HL-60/S4 treated with retinoic acid at 250 ng/mL for 4 days and 3 days (cell line): Measurements from ENCODE around the gene COL5A2.

Experiments
- in situ Hi-C: fragments of 300-500 bp; cut with MboI; formaldehyde crosslinking; loops from 2 replicates; pipeline ENCODE4 v1.7.0; 2022; ENCODE audit warnings: low sequenced_read_pairs

COL5A2 gene

DNA sequence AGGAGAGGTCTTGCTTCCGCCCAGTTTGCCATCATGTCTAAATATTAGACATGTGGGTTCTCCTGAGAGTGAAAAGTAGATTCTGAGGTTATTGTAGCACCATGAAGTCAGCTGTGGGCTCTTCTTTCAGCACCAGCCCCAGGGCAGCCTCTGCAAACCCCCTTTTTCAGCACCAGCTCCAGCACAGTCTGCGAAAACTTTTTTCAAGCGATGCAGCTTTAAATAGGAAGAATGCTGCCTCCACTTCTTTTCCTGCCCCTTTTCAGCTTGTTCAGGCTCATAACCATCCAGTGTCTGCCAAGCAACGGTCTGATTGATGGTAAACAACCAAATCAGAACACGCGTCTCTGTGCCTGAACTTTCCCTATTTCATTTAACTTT lies at the start of gene COL5A2:
COL5A2 (minus strand) TSS at position 192 of the 381 bp plus-strand sequence; CDS start at position 35, 157 bp downstream.
- in situ Hi-C loops, result no loop called here

DNA sequence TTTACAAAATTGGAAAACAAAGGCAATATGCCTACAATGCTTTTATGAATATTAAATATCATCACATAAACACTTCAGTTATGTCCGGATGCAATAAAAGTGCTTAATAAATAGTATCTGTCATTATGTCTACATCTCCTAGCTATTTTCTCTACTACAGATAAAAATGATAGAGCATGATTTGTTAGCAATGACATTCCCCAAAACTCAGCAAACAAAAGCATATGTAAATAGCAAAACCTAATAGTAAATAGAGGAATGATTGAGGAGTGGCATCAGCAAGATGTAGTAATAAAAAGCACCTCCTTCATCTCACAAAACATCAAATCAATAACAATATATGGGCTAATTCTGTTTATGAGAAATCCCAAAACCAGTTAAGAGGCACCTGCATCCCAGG lies 46.5 kb upstream of the COL5A2 start:
- in situ Hi-C loops, result no loop called here

DNA sequence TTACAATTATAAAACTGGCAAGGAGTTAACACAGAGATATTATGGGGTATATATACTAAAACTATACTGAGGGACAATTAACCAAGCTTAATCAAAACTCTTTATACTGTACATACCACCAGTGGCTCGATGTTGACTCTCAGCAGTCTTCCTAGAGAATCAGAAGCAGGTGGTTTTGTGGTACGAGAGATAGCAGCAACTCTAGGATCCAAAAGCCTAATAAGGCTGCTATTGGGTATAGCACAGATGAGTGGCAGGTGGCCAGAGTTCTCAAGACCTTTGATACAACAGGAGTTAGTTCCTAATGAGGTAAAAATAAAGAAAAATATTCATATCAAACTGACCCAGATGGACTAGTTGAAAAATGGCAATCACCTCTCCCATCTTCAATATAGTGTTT lies 45.5 kb upstream of the COL5A2 start:
- in situ Hi-C loops, result no loop called here

DNA sequence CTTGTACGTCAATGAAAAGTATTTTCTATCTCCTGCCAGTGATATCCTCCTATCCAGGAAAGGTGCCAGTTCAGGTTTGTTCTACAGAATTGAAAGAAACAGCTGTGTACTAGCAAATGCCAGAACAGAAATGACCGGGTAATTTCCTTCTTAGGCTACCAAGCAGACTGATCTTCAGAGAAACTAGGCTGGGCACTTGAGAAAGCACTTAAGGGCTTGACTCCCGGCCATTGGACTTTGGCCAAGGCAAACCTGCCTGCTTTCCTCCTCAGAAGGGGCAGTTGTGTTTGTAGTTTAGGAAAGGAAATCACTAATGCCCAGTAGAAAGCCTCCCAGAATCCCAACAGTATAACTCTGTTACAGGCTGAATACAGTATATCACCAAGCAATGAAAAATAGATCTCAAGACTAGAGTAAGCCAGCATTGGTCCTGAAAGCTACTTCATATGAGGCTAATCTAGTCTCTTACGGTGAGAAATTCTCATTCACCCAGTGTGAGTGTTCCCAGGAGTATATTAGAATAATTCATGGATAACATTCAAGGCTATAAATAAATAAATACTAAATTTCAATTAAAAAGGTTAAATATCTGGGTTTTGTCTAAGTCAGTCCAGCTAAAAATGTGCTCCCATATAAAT lies 43.0 kb upstream of the COL5A2 start:
- in situ Hi-C loops, result no loop called here

DNA sequence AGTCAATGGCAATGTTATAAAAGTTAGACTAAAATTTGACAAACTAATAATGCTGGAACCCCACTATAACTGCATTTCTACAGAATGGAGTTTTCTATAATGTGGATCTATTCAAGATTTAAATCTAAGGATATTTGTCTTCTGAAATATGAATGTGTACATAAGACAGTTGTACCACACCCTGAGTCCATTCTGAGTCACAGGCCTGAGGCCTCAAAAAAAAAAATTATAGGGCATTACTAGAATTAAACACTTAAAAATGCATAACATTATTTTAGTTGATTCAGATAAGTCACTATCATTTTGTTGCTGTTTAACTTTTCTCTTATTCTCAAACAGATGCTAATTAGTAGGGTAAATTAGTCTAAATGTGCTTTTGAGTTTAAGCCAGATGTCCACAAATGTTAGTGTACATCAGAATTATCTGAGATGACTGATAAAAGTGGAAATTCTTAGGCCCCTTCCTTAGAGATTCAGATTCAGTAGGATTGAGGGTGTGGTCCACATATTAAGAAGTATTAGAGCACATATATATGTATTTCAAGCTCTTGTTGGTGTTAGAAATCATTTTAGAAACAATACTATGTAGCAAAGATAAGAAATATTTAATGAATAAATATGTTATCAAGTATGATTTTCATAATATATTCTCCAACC lies 42.4 kb upstream of the COL5A2 start:
- in situ Hi-C loops, result no loop called here

DNA sequence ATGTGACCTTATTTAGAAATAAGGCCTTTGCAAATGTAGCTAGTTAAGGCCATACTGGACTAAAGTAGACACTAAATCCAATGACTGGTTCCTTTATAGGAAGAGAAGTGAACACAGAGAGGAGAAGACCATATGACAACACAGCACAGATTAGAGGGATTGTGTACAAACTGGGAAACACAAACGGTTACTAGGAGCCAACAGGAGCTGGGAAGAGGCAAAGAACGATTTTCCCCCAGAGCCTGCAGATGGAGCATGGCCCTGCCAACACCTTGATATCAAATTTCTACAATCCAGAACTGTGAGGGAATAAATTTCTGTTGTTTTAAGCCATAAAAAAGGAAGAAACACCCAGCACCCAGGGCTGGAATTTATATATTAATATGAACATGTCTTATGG lies 38.7 kb upstream of the COL5A2 start:
- in situ Hi-C loops, result no loop called here

DNA sequence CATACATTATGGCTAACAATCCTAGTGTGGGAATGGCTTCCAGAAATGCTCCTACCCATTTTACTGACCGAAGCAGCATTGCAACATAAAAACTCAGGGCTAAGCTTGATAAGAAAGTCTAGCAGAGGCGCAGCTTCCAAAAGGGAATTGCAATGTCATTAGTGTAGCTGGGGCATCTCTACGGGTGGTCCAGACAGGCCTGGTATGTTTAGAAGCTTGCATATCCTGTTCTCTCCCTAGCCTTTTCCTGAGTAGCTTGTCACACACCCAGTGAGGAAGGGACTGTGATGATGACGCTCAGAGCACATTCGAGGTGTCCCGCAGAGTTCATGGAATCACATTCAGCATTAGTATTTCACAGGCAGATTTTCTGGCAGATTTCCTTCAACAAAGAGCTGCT lies 38.0 kb upstream of the COL5A2 start:
- in situ Hi-C loops, result no loop called here

DNA sequence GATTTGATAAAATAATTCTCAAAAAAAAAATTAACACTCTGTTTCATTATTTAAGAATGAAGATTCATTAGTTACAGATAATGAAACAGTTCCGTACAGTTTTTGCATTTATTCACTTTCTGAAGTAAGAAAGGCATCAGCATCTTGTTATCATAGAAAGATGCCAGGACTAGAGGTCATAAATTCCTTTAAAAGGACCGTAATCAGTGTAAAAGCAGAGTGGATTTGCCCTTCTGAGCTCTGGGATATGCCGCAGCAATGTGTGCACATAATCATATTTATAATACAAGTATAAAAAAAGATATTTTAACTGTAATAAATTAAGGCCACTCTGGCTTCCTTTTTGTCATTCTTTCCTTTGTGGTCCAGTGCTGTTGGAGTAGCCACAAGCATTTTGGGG lies 37.5 kb upstream of the COL5A2 start:
- in situ Hi-C loops, result no loop called here

DNA sequence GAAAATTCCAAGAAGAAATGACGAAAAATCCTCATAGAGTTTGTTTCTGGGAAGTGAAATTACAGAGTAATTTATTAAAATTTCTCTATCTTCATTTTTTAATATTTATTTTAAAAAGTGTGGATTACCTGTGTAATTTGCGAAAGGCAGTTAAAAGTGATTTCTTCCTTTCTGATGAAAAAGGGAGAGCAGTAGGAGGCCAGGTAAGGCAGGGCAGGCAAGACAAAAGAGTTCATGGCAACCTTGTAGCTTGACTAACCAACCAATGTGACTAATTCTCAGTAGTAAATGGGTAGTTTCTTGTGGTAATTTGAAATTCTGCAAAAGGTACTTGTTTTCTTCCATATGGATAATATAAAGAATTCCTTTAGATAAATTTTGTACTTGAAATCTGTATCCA lies 34.9 kb upstream of the COL5A2 start:
- in situ Hi-C loops, result no loop called here

DNA sequence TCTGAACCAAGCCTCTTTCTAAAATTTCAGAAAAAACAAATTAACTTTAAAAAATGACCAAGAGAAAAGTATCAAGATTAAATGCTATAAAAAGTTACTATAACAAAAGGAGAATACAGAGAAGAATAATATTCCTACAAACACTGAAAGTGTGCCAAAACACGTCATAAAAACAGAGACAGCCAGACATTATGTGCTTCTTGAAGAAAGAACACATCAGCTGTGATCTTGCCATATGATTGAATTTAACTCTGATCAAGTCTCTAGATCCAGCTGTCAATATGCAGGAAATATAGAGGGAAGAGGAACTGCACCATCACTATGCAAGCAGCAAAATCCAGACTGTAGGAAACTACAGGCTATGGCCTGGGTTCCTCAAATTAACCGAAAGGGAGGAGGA lies 33.7 kb upstream of the COL5A2 start:
- in situ Hi-C loops, result no loop called here

DNA sequence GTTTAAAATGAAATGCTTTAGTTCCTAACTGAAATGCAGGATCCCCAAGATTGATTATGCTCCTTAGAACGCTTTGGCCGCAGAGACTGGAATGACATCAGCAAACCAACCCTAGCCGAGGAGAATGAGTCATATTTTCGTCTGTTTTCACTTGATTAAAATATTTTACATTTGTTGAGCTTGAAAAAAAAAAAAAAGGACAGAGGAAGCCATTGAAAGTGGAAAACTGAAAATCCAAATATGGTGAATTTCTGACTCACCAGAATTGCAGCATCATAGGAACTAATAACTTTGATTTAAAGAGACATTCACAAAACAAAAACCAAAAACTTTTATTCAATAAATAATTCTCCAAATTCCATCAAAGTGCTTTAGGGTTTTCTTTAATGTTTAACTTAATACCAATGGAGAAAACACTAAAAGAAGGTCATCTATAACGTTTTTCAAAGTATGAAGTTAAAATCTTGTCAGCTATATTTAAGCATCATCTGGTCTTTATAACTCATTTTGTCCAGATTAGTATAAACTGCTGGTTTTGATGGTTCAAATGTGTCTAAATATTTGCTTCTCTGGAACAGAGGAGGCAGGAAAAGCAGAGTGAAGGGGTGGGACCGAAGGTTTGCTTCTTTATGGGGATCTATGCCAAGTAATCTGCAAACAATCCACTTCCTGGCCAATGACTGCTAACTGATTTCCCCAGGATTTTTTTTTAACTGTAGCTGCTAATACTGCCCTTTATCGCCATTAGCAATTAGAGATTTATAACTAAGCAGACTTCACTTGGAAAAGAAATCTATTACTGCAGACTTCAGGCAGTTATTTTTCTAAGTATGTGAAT lies 30.9 kb upstream of the COL5A2 start:
- in situ Hi-C loops, result no loop called here

DNA sequence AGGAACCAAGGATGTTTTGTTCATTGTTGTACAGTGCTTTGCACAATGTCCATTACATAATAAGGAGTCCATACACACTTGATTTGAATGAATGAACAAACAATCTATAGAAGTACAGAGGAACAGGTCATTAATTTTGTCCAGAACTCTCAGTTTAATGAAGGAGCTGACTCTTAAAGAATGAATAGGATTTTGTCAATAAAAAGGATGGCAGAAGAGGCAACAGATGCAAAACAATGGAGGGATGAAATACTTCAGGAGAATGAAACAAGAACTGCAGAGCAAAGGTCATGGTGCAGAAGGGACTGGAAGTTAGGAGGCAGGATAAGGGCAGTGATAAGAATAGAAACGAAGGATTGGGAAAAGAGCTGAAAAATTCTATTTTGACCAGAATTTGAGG lies 28.7 kb upstream of the COL5A2 start:
- in situ Hi-C loops, result no loop called here

DNA sequence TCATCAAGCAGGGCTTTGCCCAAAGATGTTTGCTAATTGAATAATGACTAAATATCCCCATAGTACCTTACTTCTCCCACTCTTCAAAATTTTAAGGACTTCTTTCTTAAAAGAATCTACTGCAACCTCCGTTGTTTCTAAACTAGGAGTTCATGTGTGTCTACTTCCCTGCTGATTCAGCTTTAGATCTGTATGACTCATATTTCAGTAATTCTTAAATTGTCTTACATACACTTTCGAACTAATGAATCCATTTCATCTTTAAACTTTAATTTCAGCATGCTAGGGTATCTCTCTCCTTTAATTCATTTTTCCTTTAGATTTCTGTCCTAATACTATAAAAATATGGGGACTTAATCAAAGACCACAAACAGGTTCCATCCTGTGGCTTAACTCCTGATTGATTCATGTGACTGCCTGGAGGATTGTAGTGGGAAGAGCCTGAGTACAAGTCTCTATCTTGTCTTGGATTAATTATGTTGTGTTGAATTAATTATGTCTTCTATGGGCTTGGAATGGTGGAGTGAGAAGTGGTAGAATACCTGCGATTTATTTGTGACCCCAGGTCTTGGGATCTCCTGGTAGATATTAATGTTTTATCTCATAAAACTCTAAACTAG lies 24.9 kb upstream of the COL5A2 start:
- in situ Hi-C loops, result no loop called here

DNA sequence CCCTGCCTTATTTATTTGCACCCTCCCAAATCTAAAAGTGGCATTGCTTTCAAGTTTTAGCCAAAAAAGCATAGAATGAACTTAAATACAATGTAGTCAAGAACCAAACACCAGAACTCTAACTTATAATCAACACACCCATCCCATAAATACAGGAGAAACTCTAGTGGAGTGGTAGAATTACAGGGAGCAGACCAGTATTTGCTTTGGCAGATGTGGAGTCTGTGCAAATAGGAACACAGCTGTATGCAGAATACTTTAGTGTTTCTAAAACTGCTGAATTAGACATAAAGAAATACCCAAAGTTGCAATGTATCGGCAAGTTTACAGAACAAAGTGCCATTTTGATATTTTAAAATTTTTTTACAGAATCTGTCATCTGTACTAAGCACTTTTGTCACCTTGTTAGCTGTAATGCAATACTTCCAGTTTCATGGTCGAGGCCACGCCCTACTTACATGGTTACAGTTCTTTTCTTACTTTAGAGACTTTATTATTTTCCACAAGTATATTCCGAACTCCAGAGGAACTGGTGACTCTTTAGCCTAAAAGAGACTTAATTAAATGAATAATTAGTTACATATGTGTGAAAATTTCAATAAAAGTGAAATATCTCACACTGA lies 23.7 kb upstream of the COL5A2 start:
- in situ Hi-C loops, result no loop called here

DNA sequence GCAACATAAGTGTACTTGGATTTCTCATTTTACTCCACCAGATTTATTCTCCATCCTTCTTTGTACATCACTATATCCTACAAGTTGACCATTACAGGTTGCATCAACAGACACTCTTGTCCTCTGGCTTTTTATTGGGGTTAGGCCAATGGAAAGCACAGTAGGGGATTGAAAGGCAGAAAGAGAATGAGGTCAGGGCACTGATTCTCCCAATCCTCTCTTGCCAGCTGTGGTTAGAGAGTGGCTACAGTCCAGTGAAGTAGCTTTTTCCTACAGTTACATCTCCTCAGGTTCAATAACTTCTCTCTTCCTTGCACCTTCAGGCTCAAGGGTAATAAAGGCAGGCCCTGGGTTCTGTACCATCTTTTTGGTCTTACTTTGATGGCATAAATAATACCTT lies 20.2 kb upstream of the COL5A2 start:
- in situ Hi-C loops, result no loop called here

DNA sequence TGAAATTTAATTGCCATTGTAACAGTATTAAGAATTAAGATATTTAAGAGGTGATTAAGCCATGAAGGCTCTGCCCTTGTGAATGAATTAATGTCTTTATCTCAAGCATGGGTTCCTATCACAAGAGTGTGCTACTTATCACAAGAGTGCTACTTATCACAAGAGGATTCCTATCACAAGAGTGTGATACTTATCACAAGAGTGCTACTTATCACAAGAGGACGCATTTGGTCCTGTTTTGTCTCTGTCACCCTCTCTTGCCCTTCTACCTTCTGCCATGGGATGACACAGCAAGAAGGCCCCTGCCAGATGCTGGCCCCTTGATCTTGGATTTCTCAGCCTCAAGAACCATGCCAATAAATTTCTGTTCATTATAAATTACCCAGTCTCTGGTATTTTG lies 13.2 kb upstream of the COL5A2 start:
- in situ Hi-C loops, result no loop called here

DNA sequence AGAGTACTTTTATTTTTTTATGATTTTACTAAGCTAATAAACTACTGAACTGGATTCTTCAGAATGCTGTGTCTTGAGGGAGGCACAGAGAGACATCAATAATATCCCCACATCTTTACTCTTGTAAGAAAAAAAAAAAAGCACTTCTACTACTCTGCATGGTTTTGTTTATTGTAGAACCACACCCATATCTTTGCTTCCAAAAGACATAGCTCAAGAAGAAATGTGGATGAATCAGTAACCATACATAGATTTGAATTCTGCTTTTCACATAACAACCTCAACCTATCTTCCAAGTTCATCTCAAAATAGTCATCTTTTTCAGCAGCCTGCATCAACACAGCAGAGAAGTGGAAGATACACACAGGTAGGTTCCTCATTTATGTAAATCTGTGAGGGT lies 12.2 kb upstream of the COL5A2 start:
- in situ Hi-C loops, result no loop called here

DNA sequence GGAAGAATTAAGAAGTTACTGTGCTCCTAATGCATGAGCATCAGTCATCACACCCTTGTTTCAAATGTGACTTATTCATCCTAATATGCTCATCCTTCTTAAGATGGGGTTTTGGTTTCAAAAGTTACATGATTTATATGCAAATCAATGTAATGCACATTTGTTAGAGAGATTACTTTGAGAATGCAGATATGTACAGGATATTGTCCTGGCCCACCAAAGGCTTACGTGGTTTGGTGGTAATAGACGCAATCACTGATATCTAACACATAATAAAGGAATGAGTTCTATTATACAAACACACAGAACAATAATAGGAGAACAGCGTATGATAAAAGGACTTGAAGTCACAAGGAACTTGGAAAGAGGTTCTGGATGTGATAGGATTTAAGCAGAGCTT lies 11.1 kb upstream of the COL5A2 start:
- in situ Hi-C loops, result no loop called here

DNA sequence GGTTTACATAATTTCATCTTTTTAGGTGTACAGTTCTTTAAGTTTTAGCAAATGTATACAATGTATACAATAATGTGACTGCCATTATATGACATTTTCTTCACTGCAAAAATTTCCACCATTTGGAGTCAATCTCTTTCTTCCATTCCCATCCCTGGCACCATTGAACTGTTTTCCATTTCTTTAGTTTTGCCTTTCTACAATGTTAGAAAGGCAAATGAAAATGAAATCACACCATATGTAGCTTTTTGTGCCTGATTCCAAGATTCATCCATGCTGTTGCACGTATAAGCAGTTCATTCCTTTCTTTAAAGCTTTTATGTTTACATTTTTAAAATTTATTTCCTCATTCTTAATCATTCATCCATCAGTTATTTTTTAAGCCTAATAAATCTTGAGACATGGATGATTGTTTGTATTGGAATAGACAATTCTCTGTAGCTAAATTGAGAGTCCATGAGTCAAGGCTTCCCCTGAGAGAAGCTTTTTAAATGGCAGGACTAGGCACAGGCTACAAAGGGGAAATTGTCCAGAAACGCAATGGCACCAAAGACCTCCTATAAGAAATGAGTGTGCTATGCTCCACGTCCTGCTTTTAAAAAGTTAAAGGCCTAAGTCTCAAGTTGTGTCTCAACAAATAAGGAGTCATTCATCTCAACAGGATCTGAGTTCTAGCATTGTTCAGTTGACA lies 8.7 kb upstream of the COL5A2 start:
- in situ Hi-C loops, result no loop called here

DNA sequence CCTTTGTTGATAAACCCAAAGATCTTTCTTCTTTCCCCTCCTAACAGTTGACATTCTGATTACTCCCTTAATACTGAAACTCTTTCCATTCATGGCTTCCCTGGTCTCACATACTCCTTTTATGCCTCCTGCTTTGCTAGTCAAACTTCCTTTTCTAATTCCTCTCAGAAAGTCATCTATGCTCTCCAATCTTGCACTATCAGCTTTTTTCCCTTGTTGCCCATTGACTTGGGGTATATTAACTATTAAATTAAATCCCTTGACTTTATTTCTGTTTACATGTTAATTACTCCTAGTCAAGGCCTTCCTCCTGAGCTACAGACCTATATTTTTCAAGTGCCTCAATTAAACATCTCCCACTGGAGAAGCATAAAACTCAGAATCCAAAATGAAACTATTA lies 3.6 kb upstream of the COL5A2 start:
- in situ Hi-C loops, result no loop called here

DNA sequence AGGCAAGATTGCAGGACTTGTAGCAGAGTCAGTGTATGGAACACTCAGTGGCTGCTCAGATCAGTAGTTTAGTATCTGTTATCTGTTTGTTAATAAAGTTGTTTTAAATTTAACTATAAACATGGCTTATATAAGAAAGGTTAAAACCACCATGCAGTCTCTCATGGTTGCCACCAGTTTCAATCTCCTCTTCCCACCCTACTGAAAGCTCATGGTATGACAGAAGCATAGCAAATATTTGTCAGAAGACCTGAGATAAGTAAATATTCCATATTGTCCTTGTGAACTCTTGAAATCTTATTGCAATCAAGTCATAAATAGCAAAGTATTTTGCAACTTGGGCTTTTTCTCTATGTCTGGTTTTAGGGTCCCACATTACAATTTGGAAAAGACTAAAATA lies 2.1 kb upstream of the COL5A2 start:
- in situ Hi-C loops, result no loop called here
